ENCODE results near the gene DNAJC30. TPM values are rescaled to one million over a fixed set of nuclear protein-coding genes. Genes with fewer than 3 reads are reported as not detected.

Gene DNAJC30
- total RNA-seq, 1 donor from 2014 or later, result 1.0 TPM

DNA sequence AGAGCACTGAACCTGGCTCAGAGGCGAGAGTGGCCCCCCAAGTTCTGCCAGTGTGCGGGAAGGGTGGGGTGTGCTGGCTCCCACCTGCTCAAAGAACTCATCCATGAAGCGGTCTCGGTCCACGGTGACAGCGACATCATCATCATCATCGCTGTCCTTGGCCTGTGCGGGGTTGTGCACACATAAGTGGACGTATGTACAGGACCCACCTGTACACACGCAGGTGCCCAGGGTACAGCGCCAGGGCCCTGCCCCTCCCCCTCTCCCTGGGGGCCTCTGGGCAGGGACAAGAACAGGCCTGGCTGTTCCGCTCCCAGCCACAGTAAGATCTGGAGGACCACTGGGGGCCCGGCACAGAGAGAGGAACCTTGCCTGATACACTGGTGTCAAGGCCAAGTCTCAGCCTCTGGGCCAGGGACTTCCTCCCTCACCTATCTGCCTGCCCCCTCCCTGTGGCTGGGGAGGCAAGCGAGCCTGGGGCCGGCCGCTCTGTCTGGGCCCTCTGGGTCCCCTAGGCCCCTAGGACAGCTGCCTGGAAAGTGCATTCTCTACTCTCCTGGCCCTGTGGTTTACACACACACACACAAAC, 25.8 kb upstream of the DNAJC30 start:
- no peak for DNase-seq (ENCODE audit: low read depth in 2 of 2)

DNA sequence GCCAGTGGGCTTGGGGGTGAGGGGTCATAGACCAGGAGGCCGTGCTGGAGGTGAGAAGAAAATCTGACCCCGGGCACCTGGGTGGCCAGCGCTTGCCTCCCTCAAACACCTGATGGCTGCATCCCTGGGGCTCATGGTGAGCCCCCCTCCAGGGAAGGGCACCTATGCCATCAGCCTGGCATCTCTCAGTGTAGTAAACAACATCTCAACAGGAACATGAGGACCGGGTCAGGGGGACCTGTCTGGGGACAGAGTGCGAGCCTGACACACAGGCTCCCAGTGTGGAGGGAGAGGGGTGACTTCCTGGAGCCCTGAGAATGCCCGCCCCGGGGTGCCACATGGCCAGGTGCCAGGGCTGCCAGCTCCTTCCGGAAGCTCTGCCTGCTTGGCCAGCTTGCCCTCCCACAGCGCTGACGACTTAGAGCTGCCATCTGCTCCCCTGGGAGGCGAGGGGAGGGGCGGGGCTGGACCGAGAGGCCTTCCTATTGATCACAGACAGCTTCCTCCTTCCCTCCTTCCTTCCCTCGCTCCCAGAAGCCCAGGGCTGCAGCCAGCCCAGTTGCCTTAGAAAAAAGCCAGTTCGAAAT, 23.9 kb upstream of the DNAJC30 start:
- peak in 1 of 2 donors; percentile 38 for DNase-seq (ENCODE audit: low read depth in 2 of 2)

DNA sequence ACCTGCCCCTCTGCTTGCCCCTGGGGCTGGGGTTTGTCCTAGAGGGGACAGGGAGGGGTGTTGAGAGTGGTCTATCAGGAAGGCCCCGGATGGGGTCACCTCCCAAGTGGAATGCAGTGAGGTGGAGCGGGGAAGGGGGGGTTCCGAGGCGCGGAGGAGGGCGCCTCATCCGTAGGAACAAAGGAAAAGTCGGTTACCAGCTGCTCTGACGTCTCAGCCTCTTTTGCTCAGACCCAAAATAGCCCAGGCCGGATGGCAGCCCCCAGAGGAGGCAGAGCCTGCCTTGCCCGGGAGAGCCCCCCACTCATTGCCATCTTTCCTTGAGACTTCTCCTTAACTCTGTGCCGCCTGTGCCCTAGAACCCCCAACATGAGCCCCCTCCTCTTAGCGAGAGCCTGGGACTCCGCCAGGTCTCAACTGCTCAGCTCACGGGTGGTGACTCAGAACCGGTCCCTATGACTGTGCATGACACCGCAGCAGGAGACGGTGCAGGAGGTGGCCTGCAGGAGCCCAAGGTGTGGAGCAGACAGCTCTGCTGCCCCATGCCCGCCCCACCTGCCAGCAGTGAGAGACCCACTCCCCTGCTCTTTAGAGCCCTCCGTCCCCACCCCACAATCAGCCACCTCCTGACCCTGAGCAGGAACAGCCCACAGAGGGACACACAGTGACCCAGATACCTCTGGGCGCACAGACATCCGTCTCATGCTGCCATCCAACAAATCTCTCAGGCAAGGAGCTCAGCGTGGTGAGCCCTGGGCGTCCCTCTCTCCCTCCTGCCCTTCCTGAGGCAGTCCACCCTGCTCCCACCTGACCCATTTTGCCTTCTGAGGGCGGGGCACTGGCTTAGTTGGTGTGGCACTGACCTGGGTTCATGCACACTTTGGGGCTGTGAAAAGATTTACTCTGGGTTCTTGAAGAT, 23.1 kb upstream of the DNAJC30 start:
- peak in 1 of 2 donors; percentile 53 for DNase-seq (ENCODE audit: low read depth in 2 of 2)

DNA sequence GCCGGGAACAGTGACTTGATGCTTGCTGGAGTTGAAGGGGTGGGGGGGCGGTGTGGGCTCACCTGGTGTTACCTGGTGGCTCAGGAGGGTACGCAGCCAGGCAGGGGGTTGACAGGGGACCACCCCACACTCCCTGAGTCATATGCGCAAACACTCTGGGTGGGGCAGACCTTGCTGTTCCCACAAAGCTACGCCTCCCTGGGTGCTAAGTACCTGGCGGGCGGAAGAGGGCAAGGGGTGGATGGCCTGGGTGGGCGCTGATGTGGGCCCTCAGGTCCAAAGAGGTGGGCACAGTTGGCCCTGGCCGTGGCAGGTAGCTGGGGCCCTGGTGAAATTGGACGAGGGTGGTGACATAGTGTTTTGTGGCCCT, 22.3 kb upstream of the DNAJC30 start:
- DNase-seq (ENCODE audit: low read depth in 2 of 2), result no peak

DNA sequence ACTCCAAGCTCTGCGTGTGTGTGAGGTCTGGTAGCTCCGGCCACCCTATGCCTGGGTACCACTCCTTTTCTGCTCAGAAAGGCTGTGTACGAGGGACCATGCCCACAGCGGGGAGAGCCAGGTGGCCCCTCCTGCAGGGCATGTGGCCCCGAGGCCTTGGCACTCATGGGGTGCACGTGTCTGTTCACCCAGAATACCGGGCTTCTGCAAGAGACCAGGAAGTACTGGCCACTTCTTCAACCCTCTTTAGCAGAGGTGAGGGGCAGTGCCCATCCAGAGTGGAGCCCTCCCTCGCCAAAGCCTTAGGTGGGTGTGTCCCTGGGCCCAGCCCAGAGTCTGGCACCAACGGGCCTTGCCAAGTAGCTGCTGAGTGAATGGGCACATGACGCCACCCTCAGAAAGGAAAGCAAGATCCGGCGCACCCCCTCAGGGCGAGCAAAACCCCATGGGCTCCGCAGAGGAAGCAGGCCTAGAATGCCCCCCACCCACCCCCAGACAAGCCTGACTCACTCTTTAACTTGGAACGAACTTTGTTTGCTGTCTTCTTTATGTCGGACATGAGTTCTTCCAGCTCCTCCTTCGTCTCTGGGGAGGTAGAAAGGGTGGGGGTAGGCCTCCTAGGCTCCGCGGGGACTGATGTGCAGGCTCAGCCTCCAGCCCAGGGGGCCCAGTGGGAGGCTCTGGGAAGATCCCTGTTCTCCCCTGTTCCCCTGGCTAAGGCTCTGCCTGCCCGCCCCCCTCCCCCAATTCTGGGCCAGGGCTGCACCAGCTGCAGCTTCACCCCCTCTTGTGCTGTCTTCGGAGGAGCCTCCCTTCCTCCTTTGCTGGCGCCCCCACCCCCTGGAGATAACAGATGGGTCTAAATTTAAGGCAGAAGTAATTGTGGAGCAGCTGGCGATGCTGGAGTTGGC, 21.6 kb upstream of the DNAJC30 start:
- peak in 1 of 2 donors; percentile 46 for DNase-seq (ENCODE audit: low read depth in 2 of 2)

DNA sequence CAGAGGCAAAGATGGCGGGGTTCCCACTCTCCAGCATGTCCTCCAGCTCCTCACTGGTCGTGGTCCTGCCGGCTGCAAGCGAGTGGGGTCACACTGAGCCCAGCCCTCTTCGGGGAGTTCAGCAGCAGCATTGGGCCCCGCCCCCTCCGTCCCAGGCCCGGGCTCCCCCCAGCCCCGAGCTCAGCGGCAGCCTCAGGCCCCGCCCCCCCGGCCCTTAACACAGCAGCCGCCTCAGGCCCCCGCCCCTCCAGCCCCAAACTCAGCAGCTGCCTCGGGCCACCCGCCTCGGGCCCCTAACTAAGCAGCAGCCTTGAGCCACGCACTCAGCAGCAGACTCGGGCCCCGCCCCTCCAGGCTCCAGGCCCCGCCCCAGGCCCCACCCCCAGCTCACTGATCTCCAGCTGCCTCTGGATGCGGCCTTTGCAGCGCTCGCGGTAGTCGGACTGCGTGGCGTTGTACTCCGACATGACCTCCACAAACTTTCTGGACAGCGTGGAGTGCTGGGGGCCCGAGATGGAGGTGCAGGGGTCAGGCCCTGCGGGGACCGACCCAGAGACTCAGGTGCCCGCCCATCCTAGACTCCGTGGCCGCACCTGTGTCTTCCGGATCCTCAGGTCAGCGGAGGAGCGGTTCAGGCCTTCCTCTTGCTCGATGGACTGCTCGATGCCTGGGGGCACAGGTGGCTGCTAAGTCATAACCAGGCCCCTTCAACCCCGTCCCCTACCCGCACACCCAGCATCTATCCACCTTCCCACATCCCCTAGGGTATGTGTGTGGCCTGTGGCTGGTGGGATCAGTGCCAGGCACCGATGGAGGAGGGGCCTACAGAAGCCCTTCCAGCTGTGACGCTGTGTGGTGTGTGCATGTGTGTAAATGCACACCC, 20.7 kb upstream of the DNAJC30 start:
- peak in 1 of 2 donors; percentile 36 for DNase-seq (ENCODE audit: low read depth in 2 of 2)

DNA sequence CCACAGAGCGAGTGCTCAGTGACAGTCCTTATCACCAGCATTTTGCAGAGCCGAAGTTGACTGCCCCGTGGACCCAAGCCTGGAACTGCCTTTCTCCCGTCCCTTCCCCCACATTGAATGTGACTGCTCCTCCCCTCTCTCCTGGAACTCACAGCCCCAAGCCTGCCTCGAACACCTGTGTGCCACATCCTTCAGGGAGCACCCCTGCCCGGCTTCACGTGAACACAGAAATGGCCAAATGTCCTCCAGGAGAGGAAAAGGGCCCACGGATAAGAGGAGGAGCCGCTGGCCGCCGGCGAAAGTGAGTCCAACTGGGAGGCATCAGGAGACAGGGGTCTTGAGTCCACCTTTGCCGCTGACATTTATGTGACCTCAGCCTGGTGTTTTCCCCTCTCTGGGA, 20.0 kb upstream of the DNAJC30 start:
- no peak for DNase-seq (ENCODE audit: low read depth in 2 of 2)

DNA sequence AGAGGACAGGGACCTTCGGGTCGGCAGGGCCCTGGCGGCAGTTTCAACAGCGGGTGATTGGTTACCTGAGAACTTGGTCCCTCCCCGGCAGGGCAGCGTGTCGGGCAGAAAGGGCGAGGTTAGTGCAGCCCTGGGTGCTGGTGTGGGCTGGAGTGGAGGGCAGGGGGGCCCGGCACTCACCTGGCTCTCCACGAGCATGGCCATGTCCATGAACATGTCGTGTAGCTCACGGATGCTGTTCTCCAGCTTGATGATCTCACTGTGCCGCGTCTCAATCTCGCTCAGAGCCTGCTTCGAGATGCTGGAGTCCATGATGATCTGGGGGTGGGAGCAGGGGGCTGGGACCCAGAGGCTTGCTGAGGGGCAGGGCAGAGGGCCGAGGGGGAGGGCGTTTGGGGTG, 19.4 kb upstream of the DNAJC30 start:
- DNase-seq (ENCODE audit: low read depth in 2 of 2), result no peak

DNA sequence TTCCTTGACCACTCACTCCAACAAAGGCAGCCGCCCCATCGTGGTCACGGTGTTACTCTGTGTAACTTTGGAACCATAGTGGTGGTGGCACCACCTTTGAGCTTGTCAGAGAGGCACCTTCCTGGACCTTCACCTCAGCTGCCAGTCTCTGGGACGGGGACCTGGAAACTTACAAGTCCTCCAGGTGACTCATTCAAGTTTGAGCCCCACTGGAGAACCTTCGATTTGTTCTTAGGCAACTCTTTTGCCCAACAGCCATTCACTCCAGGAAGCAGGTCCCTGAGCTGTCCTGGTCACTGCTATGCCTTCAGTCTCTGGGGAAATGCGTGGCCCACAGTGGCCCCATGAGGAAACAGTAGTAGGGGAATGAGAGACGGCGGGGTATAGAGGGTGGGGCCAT, 19.0 kb upstream of the DNAJC30 start:
- no peak for DNase-seq (ENCODE audit: low read depth in 2 of 2)

DNA sequence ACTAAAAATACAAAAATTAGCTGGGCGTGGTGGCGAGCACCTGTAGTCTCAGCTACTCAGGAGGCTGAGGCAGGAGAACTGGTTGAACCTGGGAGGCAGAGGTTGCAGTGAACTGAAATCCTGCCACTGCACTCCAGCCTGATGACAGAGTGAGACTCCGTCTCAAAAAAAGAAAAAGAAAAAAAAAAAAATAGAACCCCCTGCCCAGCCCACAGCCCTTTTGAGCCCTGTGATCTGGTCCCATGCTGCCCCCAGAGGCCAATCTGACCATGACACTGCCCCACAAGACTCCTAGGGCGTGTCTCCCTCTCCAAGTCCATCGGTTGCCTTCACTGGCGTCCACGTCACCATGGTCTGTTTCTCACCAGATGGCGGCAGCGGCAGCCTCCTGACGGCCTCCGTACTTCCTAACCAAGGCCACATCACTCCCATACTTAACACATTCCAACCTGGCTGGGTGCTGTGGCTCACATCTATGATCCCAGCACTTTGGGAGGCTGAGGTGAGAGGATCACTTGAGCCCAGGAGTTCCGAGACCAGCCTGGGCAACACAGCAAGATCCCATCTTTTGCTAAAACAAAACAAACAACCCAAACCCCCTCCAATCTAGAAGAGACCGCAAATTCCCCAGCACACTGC, 18.2 kb upstream of the DNAJC30 start:
- DNase-seq (ENCODE audit: low read depth in 2 of 2), result peak in 1 of 2 donors; percentile 67

DNA sequence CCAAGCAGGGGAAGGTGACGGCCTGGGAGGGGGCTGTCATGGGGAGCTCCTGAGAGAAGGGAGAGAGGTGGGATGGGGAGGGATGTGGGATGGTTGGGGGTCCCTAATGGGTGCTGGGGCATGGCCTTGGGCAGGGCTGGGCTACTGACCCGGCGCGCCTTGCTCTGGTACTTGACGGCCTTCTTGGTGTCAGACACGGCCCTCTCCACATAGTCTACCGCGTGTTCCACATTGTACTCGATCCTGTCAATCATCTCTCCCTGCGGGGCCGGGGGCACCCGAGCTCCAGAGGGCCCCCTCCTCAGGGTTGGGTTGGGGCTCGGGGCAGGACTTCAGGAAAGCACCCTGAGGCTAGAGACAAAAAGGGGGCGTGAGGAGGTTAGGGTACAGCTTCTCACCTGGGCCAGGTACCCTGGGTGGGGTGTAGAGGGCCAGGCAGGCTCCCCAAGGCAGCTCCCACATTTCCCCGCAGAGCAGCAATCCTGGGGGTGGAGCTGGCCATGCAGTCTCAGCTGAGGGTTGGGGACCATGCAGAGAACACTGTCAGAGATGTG, 17.4 kb upstream of the DNAJC30 start:
- DNase-seq (ENCODE audit: low read depth in 2 of 2), result no peak

DNA sequence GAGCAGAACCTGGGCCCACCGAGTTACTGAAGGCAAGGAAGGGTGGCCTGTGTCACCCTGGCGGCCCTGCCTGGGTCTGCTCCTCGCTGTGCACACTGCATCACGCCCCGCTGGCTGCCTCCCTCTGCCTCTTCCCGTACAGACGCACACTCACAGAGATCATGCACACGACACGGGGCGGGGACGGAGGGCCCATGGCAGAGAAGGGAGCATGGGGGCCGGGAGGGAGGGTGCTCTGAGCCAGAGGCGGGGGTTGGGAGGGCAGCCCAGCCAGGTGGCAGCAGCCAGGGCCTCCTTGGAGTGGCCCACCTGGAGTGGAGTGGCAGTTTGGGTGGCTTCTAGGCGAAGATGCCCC, 16.8 kb upstream of the DNAJC30 start:
- no peak for DNase-seq (ENCODE audit: low read depth in 2 of 2)

DNA sequence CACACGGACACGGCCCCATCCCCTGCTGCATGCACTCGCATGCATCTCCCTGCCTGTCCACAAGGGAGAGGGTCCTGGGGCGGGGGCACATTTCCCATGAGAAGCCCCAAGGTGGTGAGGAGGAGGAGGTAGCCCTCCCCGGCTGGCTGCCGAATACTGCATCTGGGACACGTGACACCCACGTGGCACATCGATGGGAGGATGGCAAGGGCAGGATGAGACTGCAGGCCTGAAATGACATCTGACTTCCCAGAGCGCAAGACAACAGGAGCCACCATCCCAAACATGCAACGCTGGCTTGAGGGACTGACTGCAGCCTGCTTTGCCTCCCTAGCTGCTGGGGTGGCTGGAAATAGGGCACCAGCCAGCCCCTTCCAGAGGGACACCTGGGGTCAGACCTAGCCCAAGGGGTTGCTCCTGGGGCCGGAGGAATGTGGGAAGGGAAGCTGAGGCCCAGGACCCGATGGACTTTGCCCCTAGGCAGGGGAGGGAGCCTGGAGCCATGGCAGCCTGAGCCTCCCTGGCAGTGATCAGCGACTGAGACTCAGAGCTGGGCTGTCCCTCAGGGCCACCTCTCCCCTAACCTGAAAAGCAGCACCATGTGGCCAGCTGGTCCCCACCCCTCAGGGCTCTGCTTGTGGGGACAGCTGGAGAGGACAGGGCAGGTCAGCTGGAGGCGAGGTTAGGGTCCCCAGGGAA, 16.3 kb upstream of the DNAJC30 start:
- DNase-seq (ENCODE audit: low read depth in 2 of 2), result no peak

DNA sequence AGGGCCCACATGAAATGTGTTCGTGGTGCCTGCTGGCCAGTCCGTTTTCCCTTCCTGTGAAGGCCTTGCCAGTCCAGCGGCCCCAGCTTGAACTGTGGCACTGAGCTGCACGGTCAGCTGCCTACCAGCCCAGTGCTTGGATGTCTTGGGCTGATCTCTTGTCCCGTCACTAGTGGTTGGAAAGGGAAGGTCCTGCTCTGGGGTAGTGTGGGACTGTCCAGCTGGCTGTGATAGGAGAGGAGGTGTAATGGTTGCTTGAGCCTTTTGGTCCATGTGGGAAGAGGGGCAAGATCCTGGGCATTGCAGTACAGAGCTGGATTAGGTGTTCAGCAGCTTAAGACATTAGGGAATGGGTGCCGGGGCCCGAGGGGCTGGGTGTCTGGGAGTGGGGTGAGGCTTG, 15.2 kb upstream of the DNAJC30 start:
- DNase-seq (ENCODE audit: low read depth in 2 of 2), result no peak

DNA sequence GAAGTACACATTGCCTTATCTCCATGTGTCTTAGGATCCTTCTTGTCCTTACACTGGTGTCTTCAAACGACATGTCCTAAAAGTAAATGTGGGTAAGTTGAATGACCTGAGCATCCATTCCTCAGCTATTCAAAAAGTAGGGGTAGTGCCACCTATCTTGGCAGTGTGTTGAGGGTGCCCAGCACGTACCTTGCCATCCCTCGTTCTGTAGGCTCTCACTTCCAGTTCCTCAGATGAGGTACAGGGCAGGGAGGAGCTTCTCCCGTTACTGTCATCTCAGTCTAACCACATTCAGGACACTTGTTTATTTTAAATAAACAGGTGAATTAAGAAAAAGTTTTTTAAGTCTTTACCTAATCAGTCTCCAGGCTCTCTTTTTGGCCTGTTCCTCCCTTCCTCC, 13.1 kb upstream of the DNAJC30 start:
- no peak for DNase-seq (ENCODE audit: low read depth in 2 of 2)

DNA sequence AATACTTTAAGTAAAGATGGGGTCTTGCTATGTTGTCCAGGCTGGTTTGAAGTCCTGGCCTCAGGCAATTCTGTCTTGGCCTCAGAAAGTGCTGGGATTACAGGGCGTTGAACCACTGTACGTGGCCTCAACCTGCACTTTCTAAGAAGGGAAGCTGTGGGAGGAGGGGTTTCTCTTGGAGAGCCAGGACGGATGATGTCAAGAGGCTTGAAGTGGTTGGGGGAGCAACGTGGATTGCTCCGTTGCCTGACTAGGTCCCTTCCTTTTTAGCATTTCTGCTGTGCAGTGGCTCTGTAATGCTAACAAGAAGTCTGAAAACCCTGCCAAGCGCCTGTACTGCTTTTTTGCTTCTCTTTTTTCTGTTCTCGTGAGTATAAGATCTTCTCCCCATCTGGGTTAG, 7.4 kb upstream of the DNAJC30 start:
- DNase-seq (ENCODE audit: low read depth in 2 of 2), result no peak

DNA sequence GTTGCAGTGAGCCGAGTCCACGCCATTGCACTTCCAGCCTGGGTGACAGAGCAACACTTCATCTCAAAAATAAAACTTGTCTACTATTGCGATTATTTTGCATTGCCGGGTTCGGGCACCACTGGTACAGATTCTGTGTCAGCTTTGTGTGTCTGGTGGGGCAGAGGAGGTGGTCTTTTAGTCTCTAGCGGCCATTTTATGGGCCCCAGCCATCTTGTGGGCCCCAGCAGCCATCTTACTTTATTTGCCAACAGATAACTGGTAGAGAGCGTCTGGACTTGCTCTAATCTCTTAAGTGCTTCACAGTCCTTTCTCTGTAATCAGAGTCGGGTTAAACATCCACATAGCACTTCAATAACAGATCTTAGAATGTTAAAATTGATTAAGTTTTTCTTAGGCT, 5.0 kb upstream of the DNAJC30 start:
- DNase-seq (ENCODE audit: low read depth in 2 of 2), result no peak

DNA sequence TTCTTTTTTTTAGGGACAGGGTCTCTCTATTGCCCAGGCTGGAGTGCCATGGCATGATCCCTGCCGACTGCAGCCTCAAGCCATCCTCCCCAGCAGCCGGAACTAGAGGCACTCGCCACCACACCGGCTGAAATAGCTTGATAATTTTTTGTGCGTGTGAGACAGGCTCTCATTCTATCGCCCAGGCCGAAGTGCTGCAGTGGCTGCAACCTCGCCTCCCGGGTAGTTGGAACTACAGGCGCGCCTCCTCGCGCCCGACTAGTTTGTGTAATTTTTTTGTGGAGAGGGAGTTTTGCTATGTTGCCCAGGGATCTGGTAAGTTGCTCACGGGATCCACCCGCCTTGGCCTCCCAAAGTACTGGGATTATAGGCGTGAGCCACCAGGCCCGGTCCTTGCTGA, 2.1 kb upstream of the DNAJC30 start:
- DNase-seq (ENCODE audit: low read depth in 2 of 2), result no peak

Measured in dermis microvascular lymphatic vessel endothelial cell (primary cell).